Upper lobe of right lung (tissue), 1 donor: ENCODE results near the gene ALDH3B1. TPM values are rescaled to one million over a fixed set of nuclear protein-coding genes. Genes with fewer than 3 reads are reported as not detected.

Experiments
- ATAC-seq: fragments of 200-7000 bp; cut with Tn5 transposase; one replicate; pipeline ENCODE4 v1.9.1; 2020; ENCODE audit warnings: mild to moderate bottlenecking, moderate library complexity
- DNase-seq: peaks from one replicate; pipeline ENCODE4 v3.0.0-alpha.2; 2020
- H3K27ac ChIP-seq: fragments of 200-600 bp; one replicate; pipeline ENCODE4 v1.8.0; 2022
- H3K27me3 ChIP-seq: fragments of 200-600 bp; one replicate; pipeline ENCODE4 v1.8.0; 2022; ENCODE audit warnings: mild to moderate bottlenecking
- H3K36me3 ChIP-seq: fragments of 200-600 bp; one replicate; pipeline ENCODE4 v1.8.0; 2022
- H3K4me1 ChIP-seq: fragments of 200-600 bp; one replicate; pipeline ENCODE4 v1.8.0; 2022
- H3K4me3 ChIP-seq: fragments of 200-600 bp; one replicate; pipeline ENCODE4 v1.8.0; 2022; ENCODE audit warnings: mild to moderate bottlenecking
- H3K9me3 ChIP-seq: fragments of 200-600 bp; one replicate; pipeline ENCODE4 v1.8.0; 2022
- CTCF ChIP-seq: fragments of 200-600 bp; IDR thresholded peaks from one replicate; pipeline ENCODE4 v1.8.0; 2022; ENCODE audit warnings: antibody characterized with exemption
- intact Hi-C: fragments of 100-400 bp; cut with DNase I; formaldehyde crosslinking; loops from one replicate; pipeline ENCODE4 v1.11.0; 2022
- microRNA-seq: library from miRNA; unstranded; fragments of <30 nt; microRNA quantifications from one replicate; pipeline ENCODE4 v1.2.0, GENCODE V29; 2020; ENCODE audit warnings: borderline microRNAs expressed
- total RNA-seq: library from RNA; stranded (reverse); fragmentation: NEBNext Ultra II Directional; extraction: Animal tissue kit (Norgen Biotek cat#: 25700); gene quantifications from one replicate; pipeline ENCODE4 v1.2.1, GENCODE V29; 2021
- donor health status: DM: no; HTN: yes; CAD: no; lungs with severe emphysema.

Gene ALDH3B1
- total RNA-seq, 1 donor from 2014 or later = 95.9 TPM

- Histone ChIP-seq H3K36me3 (peaks cover 39% of the 10 kb centered on the region), H3K4me3 (no peak overlapping the region), H3K27me3 (no peaks in the 10 kb centered on the region), H3K27ac (no peak overlapping the region), H3K4me1 (peaks cover 5% of the 10 kb centered on the region), H3K9me3 (no peaks in the 10 kb centered on the region)
- intact Hi-C loops = no loop called here
- ATAC-seq (peak; percentile 15), DNase-seq (no peak)
- no peak for TF ChIP-seq CTCF
Measured at GRCh38 chr11:68077617-68078582, 67.8 kb downstream of the ALDH3B1 start.

Small RNAs within 50 kb of the gene (microRNA-seq; reads per million reads assigned to microRNA genes)
- gene MIR4691 = not detected
- not detected for gene MIR6753
- not detected for gene MIR7113

Other genes starting within 250 kb of the ALDH3B1 start
- gene UNC93B1, start 6.2 kb upstream of the ALDH3B1 start, total RNA-seq = 79.5 TPM
- gene NDUFS8, start 20.4 kb downstream of the ALDH3B1 start, total RNA-seq = 118 TPM
- 216 TPM for gene TCIRG1, start 28.7 kb downstream of the ALDH3B1 start, total RNA-seq
- 53.3 TPM for gene CHKA, start 111.1 kb downstream of the ALDH3B1 start, total RNA-seq
- 43.9 TPM for gene KMT5B, start 203.0 kb downstream of the ALDH3B1 start, total RNA-seq